Nucleus accumbens (tissue), 56 donors: Measurements from ENCODE around the gene LRMDA.

ENCODE experiments used
- DNase-seq, 56 donors: peaks; one replicate each; lab custom pipeline; 2025; lab: John Stamatoyannopoulos, UW

LRMDA gene

GRCh38 chr10:75838486-75838885 lies 407.1 kb downstream of the LRMDA start:
- DNase-seq, result no peak

DNA sequence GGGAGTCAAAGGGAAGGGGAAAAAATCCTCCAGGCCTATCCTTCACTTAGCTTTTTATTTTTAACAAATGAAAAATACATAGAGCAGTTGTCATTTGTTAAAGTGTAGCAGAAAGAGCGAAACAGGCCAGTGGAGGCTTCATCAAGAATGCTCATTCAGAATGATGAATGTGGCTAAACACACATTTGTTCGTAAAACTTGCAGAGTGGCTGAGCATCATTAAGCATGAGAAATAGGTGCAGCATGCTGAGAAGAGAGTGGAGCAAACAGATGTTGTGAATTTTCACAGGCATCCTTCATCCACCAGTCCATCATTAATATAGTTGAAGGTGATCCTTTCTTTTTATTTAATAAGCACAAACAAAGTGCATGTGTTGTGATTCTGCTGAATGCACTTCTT lies 407.6 kb downstream of the LRMDA start:
- DNase-seq, result no peak

DNA sequence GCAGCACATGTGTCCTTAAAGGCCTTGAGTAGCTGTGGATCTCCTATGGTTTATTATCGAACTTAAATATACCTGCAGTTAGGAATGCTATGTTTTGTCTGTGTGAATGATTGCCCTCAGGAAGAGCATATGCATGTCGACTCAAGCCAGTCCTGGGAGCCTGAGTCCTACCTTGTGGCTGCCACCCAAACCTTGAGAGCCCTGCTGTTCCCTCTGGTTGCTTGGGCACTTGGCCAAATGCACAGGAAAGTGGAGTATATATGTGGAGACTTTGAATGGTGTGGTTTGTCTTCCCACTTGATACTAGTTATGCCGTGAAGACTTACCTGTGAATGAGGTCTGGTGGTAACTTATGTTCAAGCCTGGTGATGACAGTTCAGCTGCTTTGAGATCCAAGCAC lies 409.8 kb downstream of the LRMDA start:
- DNase-seq, result no peak

GRCh38 chr10:75845176-75845947 lies 413.9 kb downstream of the LRMDA start:
- DNase-seq, result no peak

DNA sequence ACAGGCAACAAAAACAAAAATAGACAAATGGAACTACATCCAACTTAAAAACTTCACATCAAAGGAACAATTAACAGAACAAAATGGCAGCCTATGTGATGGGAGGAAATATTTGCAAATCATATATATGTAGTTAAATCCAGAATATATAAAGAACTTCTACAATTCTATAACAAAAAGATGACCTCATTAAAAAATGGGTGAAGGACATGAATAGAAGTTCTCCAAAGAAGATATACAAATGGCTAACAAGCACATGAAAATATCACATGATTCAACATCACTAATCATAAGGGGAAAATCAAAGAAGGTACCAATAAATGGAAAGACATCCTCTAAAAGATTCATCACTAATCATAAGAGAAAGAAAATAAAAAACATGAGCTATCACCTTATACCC lies 416.1 kb downstream of the LRMDA start:
- DNase-seq, result no peak

- DNase-seq, result no peak
Measured at GRCh38 chr10:75851580-75852345, 420.3 kb downstream of the LRMDA start.

DNA sequence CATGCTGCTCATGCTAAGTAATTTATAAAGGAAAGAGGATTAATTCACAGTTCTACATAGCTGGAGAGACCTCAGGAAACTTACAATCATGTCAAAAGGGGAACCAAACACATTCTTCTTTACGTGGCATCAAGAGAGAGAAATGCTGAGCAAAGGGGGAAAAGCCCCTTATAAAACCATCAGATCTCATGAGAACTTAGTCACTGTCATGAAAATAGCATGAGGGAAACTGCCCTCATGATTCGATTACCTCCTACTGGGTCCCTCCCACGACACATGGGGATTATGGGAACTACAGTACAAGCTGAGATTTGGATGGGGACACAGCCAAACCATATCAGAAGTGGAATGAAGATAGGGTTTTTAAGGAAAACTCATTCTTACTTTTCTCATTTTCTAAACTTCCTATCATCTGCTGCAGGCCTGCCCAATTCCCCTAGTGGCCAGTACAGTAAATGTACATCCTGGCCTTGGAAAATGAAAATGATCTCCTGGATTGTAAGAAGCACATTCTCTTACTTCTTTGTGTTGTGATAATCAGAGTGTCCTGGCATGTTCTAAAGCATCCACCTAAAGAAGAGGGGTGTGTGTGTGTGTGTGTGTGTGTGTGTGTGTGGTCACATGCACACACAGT lies 421.5 kb downstream of the LRMDA start:
- no peak for DNase-seq

- DNase-seq, result no peak
Measured at GRCh38 chr10:75857269-75857846, 425.9 kb downstream of the LRMDA start.

DNA sequence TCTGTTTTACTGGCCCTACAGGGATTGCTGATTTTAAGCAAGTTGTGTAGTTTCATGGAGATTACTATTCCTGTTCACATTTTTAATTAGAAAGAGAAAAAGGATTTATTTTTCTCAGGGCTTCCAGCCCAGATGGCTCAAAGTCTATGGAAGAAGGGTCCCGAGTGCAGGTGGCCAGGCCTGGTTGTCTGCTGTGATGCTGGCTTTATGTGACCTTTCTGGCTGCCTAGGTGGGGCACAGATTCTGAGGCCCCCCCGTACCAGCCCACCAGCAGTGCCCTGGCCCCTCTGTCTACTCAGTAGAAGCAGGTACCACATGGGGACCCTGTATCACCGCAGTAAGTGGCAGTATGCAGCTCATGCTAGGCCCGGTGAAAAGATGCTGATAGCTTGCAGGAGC lies 426.5 kb downstream of the LRMDA start:
- no peak for DNase-seq

- DNase-seq, result no peak
Measured at GRCh38 chr10:75858339-75858738, 426.9 kb downstream of the LRMDA start.

DNA sequence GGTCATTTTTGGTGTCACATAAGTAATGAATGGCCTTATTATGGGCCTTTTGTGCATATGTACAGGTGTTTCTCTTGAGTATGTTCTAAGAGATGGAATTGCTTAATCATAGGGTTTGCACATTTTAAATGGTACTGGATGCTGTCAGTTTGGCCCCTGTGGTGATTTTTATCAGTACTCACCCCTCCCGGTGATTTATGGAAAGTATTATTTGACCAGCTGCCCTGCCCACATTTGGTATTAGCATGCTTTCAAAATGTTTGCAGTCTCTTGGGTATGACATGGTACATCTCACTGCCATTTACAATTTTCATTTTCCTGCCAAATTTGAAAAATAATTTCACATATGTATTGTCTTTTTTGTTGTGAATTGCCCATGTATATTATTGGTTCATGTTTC lies 427.7 kb downstream of the LRMDA start:
- DNase-seq, result no peak

- no peak for DNase-seq
Measured at GRCh38 chr10:75860009-75860408, 428.6 kb downstream of the LRMDA start.

DNA sequence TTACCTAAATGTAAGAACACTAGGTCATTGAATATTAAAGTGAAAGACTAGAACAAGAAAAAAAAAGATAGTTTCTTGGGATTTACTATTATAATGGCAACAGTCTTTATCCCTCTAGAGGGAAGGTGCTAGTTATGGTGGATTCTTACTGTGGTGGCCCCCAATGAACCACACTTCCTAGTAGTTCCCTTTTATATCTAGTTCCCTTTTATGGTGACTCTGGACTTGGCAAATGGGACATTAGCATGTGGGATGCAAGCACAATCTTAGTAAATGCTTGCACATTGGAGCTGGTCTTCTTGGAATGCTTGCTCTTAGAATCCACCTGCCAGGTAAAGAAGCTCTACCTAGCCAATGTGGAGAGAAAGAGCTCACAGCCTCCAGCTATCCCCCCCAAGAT lies 430.2 kb downstream of the LRMDA start:
- DNase-seq, result no peak

- DNase-seq, result no peak
Measured at GRCh38 chr10:75862935-75863334, 431.5 kb downstream of the LRMDA start.

DNA sequence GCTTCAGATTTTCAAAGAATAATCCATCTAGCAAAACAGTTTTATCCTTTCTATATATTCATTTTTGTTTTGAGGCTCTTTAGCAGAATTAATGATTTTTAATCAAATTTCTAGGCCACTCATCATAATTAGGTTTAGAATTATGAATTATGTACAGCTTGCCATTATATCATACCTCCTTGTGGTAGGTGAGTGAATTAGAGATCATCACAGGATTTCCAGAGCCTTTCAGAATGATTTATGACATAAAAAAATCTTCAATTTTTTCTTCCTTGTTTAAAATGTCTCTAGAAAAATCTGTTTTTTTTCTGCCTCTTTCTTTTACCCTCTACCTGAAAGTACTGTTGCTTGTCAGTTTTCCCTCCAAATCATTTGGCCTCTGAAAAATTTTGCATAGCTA lies 433.3 kb downstream of the LRMDA start:
- no peak for DNase-seq

DNA sequence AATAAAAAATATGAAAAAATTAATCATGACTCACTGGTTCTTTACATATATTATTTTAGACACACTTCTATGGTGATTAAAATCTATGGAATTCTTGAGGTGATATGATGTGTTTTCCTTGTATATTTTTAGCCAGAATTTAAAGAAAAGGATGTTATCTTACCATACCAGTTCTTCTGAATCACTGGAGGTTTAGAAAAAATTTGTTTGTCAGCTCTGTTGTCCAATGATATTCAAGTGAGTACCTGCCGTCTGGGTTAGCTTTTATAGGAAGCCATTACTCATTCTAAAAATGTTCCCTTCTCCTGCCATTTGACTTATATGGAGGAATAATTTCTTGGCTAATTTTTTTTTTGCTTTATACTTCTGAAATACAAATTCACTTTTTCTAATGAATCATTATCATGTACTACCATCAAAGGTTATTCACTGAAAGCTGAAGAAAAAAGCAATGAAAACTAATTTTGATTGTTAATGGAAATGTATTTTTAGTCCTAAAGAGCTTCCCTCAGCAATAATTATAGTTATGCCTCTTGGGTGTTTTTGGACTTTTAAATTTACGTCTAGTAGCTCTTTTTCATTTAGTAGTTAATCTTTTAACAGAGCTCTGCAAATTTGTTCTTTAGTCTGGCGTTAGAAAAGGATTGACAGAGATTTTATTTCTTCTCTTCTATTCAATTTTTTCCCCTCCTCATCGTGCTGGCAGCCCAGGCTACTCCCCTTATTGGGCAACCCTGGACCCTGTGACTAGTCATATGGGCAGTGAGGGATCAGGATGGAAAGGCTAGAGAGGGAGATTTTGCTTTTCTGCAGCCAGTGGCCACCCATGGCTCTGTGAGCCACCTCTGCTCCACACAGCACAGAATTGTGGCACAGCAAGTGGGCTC lies 434.2 kb downstream of the LRMDA start:
- DNase-seq, result no peak

GRCh38 chr10:75866300-75866625 lies 434.8 kb downstream of the LRMDA start:
- no peak for DNase-seq

- no peak for DNase-seq
Measured at GRCh38 chr10:75866731-75867130, 435.3 kb downstream of the LRMDA start.

DNA sequence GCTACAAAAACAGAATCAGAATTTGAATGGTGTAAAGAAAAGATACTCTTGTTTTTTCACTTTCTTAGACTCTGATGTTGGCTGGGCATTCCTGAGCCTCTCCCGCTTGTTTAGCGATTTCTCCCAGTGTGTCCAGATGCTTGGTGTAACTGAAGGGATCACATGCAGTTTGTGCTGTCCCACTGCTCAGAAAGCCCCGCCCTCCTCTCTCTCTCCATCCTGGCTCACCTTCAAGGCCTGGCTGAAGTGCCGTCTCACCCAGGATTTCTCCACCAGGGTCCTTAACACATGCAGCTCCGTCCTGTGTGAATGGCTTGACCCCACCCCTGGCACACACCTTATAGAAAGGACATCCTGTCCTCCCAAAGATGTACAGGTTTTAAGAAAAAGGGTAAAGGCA lies 437.1 kb downstream of the LRMDA start:
- DNase-seq, result no peak

- no peak for DNase-seq
Measured at GRCh38 chr10:75870039-75870645, 438.7 kb downstream of the LRMDA start.
